Activated T-helper 9 cell treated with anti-CD3 and anti-CD28 coated beads, Interleukin-2, amount 50 U/mL, for 16 hours (primary cell): Measurements from ENCODE around the gene ARHGAP10.

Source experiments
- DNase-seq: peaks from one replicate; pipeline ENCODE4 v3.0.0-alpha.2; 2020; ENCODE audit warnings: low read depth

The ARHGAP10 gene

GRCh38 chr4:148095346-148095923 lies 363.5 kb downstream of the ARHGAP10 start:
- DNase-seq = no peak

- no peak for DNase-seq
These were observed 365.9 kb downstream of the ARHGAP10 start for GRCh38 chr4:148097801-148098200.

GRCh38 chr4:148101235-148101634 lies 369.3 kb downstream of the ARHGAP10 start:
- no peak for DNase-seq

DNA sequence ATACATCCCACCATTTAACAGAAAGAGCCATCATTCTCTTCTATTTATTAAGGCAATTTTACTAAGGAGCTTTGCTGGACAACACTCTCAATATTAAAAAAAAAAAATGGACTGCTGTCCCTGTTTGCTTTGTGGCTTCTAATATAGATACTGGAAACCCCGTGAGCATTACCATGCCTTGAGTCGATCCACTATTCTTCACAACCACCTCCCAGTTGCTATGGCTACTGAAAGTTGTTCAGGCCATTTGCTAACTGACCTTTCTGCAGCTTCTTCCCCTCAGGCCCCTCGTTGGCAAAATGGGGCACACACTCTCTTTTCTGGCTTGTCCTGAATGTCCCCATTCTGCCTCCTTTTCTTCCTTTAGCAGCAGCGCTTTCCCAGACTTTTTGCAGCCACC lies 369.9 kb downstream of the ARHGAP10 start:
- DNase-seq = no peak

DNA sequence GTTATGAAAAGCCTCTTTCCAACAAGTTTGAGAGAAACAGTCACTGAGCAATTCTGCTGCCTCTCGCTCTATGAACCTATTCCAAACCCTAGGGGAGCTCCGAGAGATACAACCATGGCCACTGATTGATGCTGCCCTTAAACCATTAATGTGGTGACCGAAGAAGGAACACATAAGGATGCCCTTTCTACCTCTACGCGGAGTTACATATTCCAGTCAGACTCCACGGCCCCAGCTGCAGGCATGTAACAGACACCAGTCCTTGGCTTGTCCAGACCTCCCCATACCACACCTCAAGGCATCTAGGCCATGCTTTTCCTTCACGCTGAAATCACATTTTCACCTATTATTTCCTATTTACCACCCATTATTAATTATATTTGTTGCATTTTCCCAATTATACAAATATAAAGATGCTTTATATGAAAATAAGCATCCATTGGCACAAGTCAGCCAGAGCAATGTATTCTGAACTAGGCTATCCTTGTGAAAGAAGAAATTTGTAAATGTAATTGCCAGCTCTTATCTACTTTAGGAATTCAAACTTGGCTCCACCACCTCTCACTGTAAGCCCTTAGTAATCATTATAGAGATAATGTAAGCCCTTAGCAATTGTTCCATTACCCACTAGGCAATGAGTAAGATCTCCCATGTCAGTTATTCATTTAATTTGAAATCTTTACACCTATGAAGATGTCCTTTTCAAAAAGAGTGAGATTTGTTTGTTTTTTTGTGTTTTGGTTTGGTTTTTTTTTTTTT lies 371.9 kb downstream of the ARHGAP10 start:
- no peak for DNase-seq

GRCh38 chr4:148108766-148109165 lies 376.9 kb downstream of the ARHGAP10 start:
- no peak for DNase-seq

GRCh38 chr4:148109216-148109615 lies 377.3 kb downstream of the ARHGAP10 start:
- no peak for DNase-seq

DNA sequence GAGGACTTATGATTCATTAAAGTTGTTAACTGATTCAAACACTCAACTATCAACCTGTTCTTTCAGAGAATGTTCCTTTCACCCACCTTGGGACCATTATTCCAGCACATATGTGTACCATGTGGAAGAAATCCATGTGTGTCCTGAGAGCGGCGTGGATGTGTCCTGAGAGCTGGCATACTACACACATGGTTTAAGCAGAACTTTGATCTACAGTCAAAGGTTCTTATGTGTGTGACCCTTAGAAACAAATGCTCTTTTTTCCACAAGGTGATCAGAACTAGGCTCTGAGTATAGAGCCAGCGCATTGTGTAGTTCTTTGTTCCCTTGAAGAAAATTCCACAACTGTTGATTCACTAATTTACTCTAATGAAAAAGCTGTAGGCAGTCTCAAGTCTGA lies 378.3 kb downstream of the ARHGAP10 start:
- no peak for DNase-seq

GRCh38 chr4:148112231-148112982 lies 380.5 kb downstream of the ARHGAP10 start:
- DNase-seq = no peak

GRCh38 chr4:148114436-148114835 lies 382.5 kb downstream of the ARHGAP10 start:
- DNase-seq = no peak

GRCh38 chr4:148116264-148116663 lies 384.4 kb downstream of the ARHGAP10 start:
- DNase-seq = no peak

- DNase-seq = no peak
These were observed 385.1 kb downstream of the ARHGAP10 start for GRCh38 chr4:148116969-148117368.

DNA sequence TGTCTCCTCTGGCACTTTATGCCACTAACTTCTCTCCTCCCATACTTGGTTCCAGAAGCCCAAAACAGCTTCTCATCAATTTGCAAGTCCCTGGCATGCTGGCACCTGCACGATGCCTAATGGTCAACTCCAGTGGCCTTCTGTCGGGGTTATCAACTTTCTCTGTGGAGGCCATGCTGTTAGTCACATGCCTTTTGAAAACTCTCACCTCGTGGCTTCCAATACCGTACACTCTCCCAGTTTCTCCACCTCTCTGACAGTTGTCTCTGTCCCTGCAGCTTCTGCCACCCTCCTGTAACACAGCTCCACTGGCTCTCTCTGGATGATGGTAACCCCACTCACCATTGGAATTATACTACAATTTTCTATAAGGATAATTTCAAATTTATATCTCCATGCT lies 386.3 kb downstream of the ARHGAP10 start:
- no peak for DNase-seq

GRCh38 chr4:148118633-148119032 lies 386.7 kb downstream of the ARHGAP10 start:
- DNase-seq = no peak

DNA sequence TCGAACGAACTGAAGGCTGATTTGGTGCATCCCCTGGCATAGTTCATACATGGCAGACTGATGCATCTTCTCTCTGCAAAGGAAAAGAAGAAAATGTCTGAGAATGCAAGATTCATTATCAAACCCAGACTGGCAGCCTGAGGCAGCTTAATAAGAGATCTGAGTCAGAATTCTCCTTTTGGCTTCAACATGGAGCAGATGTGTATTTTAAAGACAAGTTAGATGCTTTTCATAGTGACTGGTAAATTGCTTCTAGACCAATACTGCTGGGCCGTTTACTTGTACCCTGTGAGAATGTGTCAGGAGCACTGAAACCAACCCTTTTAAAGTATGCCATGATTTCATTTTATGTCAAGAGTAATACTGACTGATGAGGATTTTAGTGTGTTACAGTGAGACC lies 388.3 kb downstream of the ARHGAP10 start:
- no peak for DNase-seq
